HG02623 (cell line): ENCODE results near the gene PGAM4.
"Not testable (repeated sequence)": the region's sequence is repeated elsewhere in the genome, so short reads cannot be mapped to it uniquely, and the experiment has no call there.

ENCODE experiments used
- ATAC-seq: cut with Tn5 transposase; IDR thresholded peaks from one replicate; pipeline ENCODE4 v1.9.1; 2021; ENCODE audit warnings: moderate library complexity; ENCODE audit not compliant: unreplicated experiment

PGAM4 gene

DNA sequence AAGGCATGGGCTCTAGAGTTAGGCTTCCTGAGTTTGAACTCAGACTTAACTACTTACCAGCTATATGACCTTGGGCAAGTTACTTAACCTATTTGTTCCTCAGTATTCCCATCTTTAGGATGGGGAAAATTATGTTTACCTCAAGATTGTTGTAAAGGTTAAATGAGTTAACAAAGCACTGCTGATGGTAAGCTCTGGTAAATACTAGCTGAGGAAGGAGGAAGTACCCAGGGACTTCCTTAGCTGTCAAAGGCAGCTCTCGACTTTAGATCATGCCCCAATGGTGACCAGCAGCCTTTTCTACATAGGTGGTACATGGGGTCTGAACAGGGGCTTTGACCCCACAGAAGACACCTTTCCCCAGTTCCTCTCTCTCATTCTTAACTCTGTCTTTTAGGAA is 38.9 kb downstream of the PGAM4 start:
- ATAC-seq = no peak

GRCh38 chrX:77925764-77926163 is 43.7 kb downstream of the PGAM4 start:
- no peak for ATAC-seq

- no peak for ATAC-seq
These were observed 45.0 kb downstream of the PGAM4 start for GRCh38 chrX:77924320-77924859.

GRCh38 chrX:77922787-77923186 is 46.7 kb downstream of the PGAM4 start:
- no peak for ATAC-seq

GRCh38 chrX:77919370-77919769 is 50.1 kb downstream of the PGAM4 start:
- not testable (repeated sequence) for ATAC-seq

GRCh38 chrX:77918568-77918967 is 50.9 kb downstream of the PGAM4 start:
- ATAC-seq = no peak
